HG02970 (cell line): ENCODE results near the gene ORAI3.
"Not testable (repeated sequence)": the region's sequence is repeated elsewhere in the genome, so short reads cannot be mapped to it uniquely, and the experiment has no call there.

Experiments
- ATAC-seq: cut with Tn5 transposase; IDR thresholded peaks from one replicate; pipeline ENCODE4 v1.9.1; 2021; ENCODE audit warnings: mild to moderate bottlenecking, moderate library complexity, moderate number of reproducible peaks; ENCODE audit not compliant: unreplicated experiment, low FRiP score

The ORAI3 gene

GRCh38 chr16:30923554-30924075, 25.3 kb upstream of the ORAI3 start, which contains the start of gene FBXL19:
FBXL19 (plus strand) TSS chr16:30923572; CDS start chr16:30925755, 2,183 bp downstream.
- ATAC-seq: no peak

GRCh38 chr16:30924076-30924912, 24.6 kb upstream of the ORAI3 start:
- ATAC-seq: no peak

GRCh38 chr16:30924913-30925631, 23.8 kb upstream of the ORAI3 start:
- no peak for ATAC-seq

GRCh38 chr16:30925632-30925987, 23.3 kb upstream of the ORAI3 start:
- no peak for ATAC-seq

GRCh38 chr16:30925995-30926811, 22.7 kb upstream of the ORAI3 start:
- ATAC-seq: no peak

GRCh38 chr16:30926937-30927788, 21.7 kb upstream of the ORAI3 start:
- no peak for ATAC-seq

- ATAC-seq: no peak
Measured at GRCh38 chr16:30927789-30928378, 21.0 kb upstream of the ORAI3 start.

- no peak for ATAC-seq
Measured at GRCh38 chr16:30928390-30928789, 20.5 kb upstream of the ORAI3 start.

GRCh38 chr16:30929167-30929566, 19.7 kb upstream of the ORAI3 start:
- no peak for ATAC-seq

- ATAC-seq: no peak
Measured at GRCh38 chr16:30930160-30930571, 18.7 kb upstream of the ORAI3 start.

GRCh38 chr16:30931068-30931650, 17.7 kb upstream of the ORAI3 start:
- ATAC-seq: no peak

- ATAC-seq: no peak
Measured at GRCh38 chr16:30934827-30935557, 13.9 kb upstream of the ORAI3 start.

- ATAC-seq: no peak
Measured at GRCh38 chr16:30937692-30938091, 11.2 kb upstream of the ORAI3 start.

GRCh38 chr16:30939571-30939970, 9.3 kb upstream of the ORAI3 start:
- not testable (repeated sequence) for ATAC-seq

- ATAC-seq: no peak
Measured at GRCh38 chr16:30941600-30942425, 7.1 kb upstream of the ORAI3 start.

- ATAC-seq: no peak
Measured at GRCh38 chr16:30942426-30942806, 6.5 kb upstream of the ORAI3 start.

GRCh38 chr16:30944352-30944751, 4.5 kb upstream of the ORAI3 start:
- ATAC-seq: no peak
